B cell (primary cell): Measurements from ENCODE around the gene G6PC3. TPM values are rescaled to one million over a fixed set of nuclear protein-coding genes. Genes with fewer than 3 reads are reported as not detected.

Source experiments
- ATAC-seq: fragments of 200-7000 bp; cut with Tn5 transposase; one replicate; pipeline ENCODE4 v1.10.0; 2021; ENCODE audit warnings: low read depth, mild to moderate bottlenecking, moderate number of reproducible peaks, moderate library complexity
- CTCF ChIA-PET: fragments of 350-600 bp; sonication (Branson Sonifier 250); formaldehyde crosslinking; loops from one replicate; lab custom pipeline; 2021; ENCODE audit warnings: antibody characterized with exemption, inconsistent platforms; lab: Charles Lee
- POLR2A ChIA-PET: fragments of 350-600 bp; sonication (Branson Sonifier 250); formaldehyde crosslinking; loops from one replicate; lab custom pipeline; 2021; ENCODE audit warnings: antibody characterized with exemption; lab: Charles Lee
- DNase-seq: peaks from one replicate; pipeline ENCODE4 v3.0.0; 2013
- H2AFZ ChIP-seq: 2 replicates; pipeline ENCODE4 v1.6.1; 2012; ENCODE audit warnings: mild to moderate bottlenecking, low read depth, low read length; ENCODE audit not compliant: insufficient read depth, poor library complexity, severe bottlenecking
- H3K27ac ChIP-seq, 2 donors: 1 replicate in 1 of 2; 2 replicates in 1 of 2; pipeline ENCODE4 v1.5.1; 2012 to 2013; ENCODE audit warnings: low read length in 2 of 2, mild to moderate bottlenecking in 2 of 2, moderate library complexity in 1 of 2
- H3K27me3 ChIP-seq, 4 experiments: fragments of 200-600 bp in 1 of 4; sonication (generic) in 1 of 4; replicated peaks in 1 of 4; 1 replicate in 2 of 4; 2 replicates in 2 of 4; pipeline versions ENCODE4 v1.6.1 to v1.7.0; 2013 to 2016; ENCODE audit warnings: low read length in 3 of 4, mild to moderate bottlenecking in 2 of 4, mixed read lengths in 1 of 4, moderate library complexity in 1 of 4; ENCODE audit not compliant: insufficient read depth in 4 of 4, control insufficient read depth in 3 of 4; ENCODE audit errors: control extremely low read depth in 1 of 4
- H3K36me3 ChIP-seq, 2 experiments: replicated peaks in 1 of 2; 1 replicate in 1 of 2; 2 replicates in 1 of 2; pipeline versions ENCODE4 v1.6.1 to v1.7.1; 2013; ENCODE audit warnings: low read length in 1 of 2; ENCODE audit not compliant: insufficient read depth in 2 of 2, control insufficient read depth in 1 of 2; ENCODE audit errors: control extremely low read depth in 1 of 2, extremely low read depth in 1 of 2
- H3K4me1 ChIP-seq, 2 donors: fragments of 200-600 bp in 1 of 2; sonication (generic) in 1 of 2; 1 replicate in 1 of 2; 2 replicates in 1 of 2; pipeline versions ENCODE4 v1.5.1 to v1.6.1; 2013 to 2017; ENCODE audit warnings: low read length in 2 of 2; ENCODE audit not compliant: control insufficient read depth in 2 of 2, insufficient read depth in 2 of 2
- H3K4me2 ChIP-seq: replicated peaks from 2 replicates; pipeline ENCODE3; 2012; ENCODE audit warnings: mild to moderate bottlenecking, low read depth, low read length; ENCODE audit not compliant: poor library complexity, severe bottlenecking
- H3K4me3 ChIP-seq, 5 experiments: fragments of 200-600 bp in 1 of 5; sonication (generic) in 1 of 5; 1 replicate in 3 of 5; 2 replicates in 2 of 5; pipeline versions ENCODE4 v1.5.1 to v1.7.0; 2011 to 2016; ENCODE audit warnings: low read length in 4 of 5, mild to moderate bottlenecking in 4 of 5, low read depth in 2 of 5, control low read depth in 1 of 5, moderate library complexity in 1 of 5; ENCODE audit not compliant: insufficient read depth in 1 of 5; ENCODE audit errors: control extremely low read depth in 1 of 5, extremely low read depth in 1 of 5
- H3K79me2 ChIP-seq: fragments of 200-600 bp; sonication (generic); one replicate; pipeline ENCODE4 v1.6.0; 2016; ENCODE audit warnings: low read length; ENCODE audit not compliant: control insufficient read depth, insufficient read depth
- H3K9ac ChIP-seq: fragments of 200-600 bp; sonication (generic); 2 replicates; pipeline ENCODE4 v1.6.1; 2017; ENCODE audit warnings: mild to moderate bottlenecking, low read length, moderate library complexity
- H3K9me3 ChIP-seq, 3 donors: one replicate each; pipeline versions ENCODE4 v1.6.1 to v1.7.1; 2013; ENCODE audit warnings: low read length in 2 of 3; ENCODE audit not compliant: control insufficient read depth in 2 of 3, insufficient read depth in 1 of 3; ENCODE audit errors: control extremely low read depth in 1 of 3
- H4K20me1 ChIP-seq: 2 replicates; pipeline ENCODE4 v1.6.0; 2012; ENCODE audit warnings: mild to moderate bottlenecking, low read length; ENCODE audit not compliant: insufficient read depth, control insufficient read depth, poor library complexity, severe bottlenecking
- H3K27ac Mint-ChIP-seq: one replicate; pipeline ENCODE4 v1.8.0; 2021; ENCODE audit warnings: mixed read lengths
- H3K27me3 Mint-ChIP-seq: one replicate; pipeline ENCODE4 v1.8.0; 2021; ENCODE audit warnings: mixed read lengths
- H3K4me1 Mint-ChIP-seq: one replicate; pipeline ENCODE4 v1.8.0; 2021; ENCODE audit warnings: mixed read lengths
- H3K4me3 Mint-ChIP-seq: one replicate; pipeline ENCODE4 v1.8.0; 2021; ENCODE audit warnings: mixed read lengths
- H3K9me3 Mint-ChIP-seq: one replicate; pipeline ENCODE4 v1.8.0; 2022; ENCODE audit warnings: mixed read lengths; ENCODE audit not compliant: insufficient read depth
- CTCF ChIP-seq: fragments of 200-600 bp; IDR thresholded peaks from one replicate; pipeline ENCODE4 v1.8.0; 2022; ENCODE audit warnings: antibody characterized with exemption, mild to moderate bottlenecking
- EZH2 ChIP-seq: IDR thresholded peaks from 2 replicates; pipeline ENCODE4 v1.6.1; 2012; ENCODE audit warnings: borderline replicate concordance, low read depth, mild to moderate bottlenecking, moderate library complexity, low read length; ENCODE audit not compliant: insufficient read depth, poor library complexity, severe bottlenecking
- WGBS: methylation state at CpG from one replicate; pipeline ENCODE4 v1.1.5; 2013; ENCODE audit warnings: missing lambda C conversion rate; ENCODE audit not compliant: insufficient coverage; 5-methylcytosine and 5-hydroxymethylcytosine counted together
- intact Hi-C: fragments of 100-400 bp; cut with micrococcal nuclease; formaldehyde crosslinking; loops from one replicate; pipeline ENCODE4 v1.10.0; 2022
- polyA plus RNA-seq: library from polyadenylated mRNA; depleted of rRNA; stranded (reverse); fragments of >200 nt; gene quantifications from 2 replicates; pipeline ENCODE4 v1.2.3, GENCODE V29; 2012
- total RNA-seq, 2 donors: library from RNA; stranded (reverse); fragments of 120-200 nt in 1 of 2; gene quantifications; 1 replicate in 1 of 2; 2 replicates in 1 of 2; pipeline versions ENCODE4 v1.2.3 to v1.2.4, GENCODE V29; 2013 to 2022

G6PC3 gene
- total and polyA plus RNA-seq, 2 donors (not counting 1 experiment from before 2014, with no cell fraction given), result 24.3 to 28.5 TPM

- H3K4me2 ChIP-seq, result peak overlapping the region; percentile 99
- CTCF ChIA-PET, result interaction anchor here (0.7 to 2.2 kb wide), 23 partner anchors 12 to 240 kb away, joined by 3 to 16 read pairs (median 5); partner anchors contain the start of genes FAM171A2, G6PC3, GRN and HROB
- Mint-ChIP-seq H3K4me1 (peaks cover 50% of the 10 kb centered on the region), H3K27ac (peak overlapping the region; percentile 99), H3K4me3 (peak overlapping the region; percentile 95), H3K9me3 (no peaks in the 10 kb centered on the region), H3K27me3 (no peaks in the 10 kb centered on the region)
- H2AFZ ChIP-seq, result peak overlapping the region; percentile 81
- intact Hi-C loops, result loop anchor here (1.0 kb wide), 2 partner anchors 11 to 63 kb away; partner anchors contain the start of gene TMUB2
- H3K9me3 ChIP-seq, result no peaks in the 10 kb centered on the region
- H3K36me3 ChIP-seq, result peaks cover 1 to 4% of the 10 kb centered on the region in 2 experiments
- peaks cover 18 to 26% of the 10 kb centered on the region in 2 donors for H3K4me1 ChIP-seq
- no peak for DNase-seq
- H3K27ac ChIP-seq, result peak overlapping the region; percentile 38 to 90
- WGBS, result 1% methylated on average over 24 of the region's 32 CpGs
- no peaks in the 10 kb centered on the region for H3K27me3 ChIP-seq
- H3K9ac ChIP-seq, result peak overlapping the region; percentile 91
- no peak for TF ChIP-seq CTCF
- no peak for TF ChIP-seq EZH2
- peaks cover 70% of the 10 kb centered on the region for H3K79me2 ChIP-seq
- H4K20me1 ChIP-seq, result peaks cover 47% of the 10 kb centered on the region
- H3K4me3 ChIP-seq, result peak overlapping the region; percentile 70 to 98 (median 73)
- POLR2A ChIA-PET, result interaction anchor here (0.5 to 1.6 kb wide), 14 partner anchors 9 to 446 kb away, joined by 3 to 11 read pairs (median 3); partner anchors contain the start of genes GRN, TMEM101 and TMUB2
- ATAC-seq, result peak; percentile 8
These were observed 52.4 kb downstream of the G6PC3 start for GRCh38 chr17:44122816-44123355.
